ENCODE measurements around the gene MTFR1L. TPM values are rescaled to one million over a fixed set of nuclear protein-coding genes. Genes with fewer than 3 reads are reported as not detected.

Gene MTFR1L
- total RNA-seq, 1 experiment from 2014 or later: 32.5 TPM

DNA sequence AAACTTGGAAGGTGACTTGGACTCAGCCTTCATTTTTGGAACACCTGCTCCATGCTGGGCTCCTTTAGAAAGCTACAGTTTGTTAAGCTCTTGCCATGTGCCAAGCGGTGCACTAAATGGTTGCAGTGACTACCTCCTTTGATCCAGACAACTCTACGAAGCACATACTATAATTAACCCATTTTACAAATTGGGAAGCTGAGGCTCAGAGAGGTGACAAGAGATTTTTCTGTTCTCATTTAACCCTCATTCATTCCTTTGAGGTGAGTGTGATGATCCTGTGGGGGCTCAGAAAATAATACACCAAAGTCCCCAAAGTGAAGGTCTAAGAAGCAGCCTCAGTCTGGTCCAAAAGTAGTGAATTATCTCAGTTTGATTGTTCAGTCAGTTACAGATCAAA, 57.4 kb downstream of the MTFR1L start:
- H3K4ac ChIP-seq (ENCODE audit: low read depth, low read length): no peak overlapping the region
- no peak for DNase-seq
- no peak overlapping the region for H4K5ac ChIP-seq (ENCODE audit: insufficient read length, low read depth, low read length)
- no peaks in the 10 kb centered on the region; the same call in 1 of the 2 replicates for H3K27me3 ChIP-seq (ENCODE audit: insufficient read depth, low read length)
- H2BK5ac ChIP-seq (ENCODE audit: insufficient read length, low read length): no peak overlapping the region
- H2AFZ ChIP-seq (ENCODE audit: low read length): no peak overlapping the region
- H3K56ac ChIP-seq (ENCODE audit: insufficient read length, low read depth, low read length): no peak overlapping the region
- H4K20me1 ChIP-seq (ENCODE audit: control insufficient read depth, insufficient read depth, insufficient read length): no peaks in the 10 kb centered on the region
- H2BK12ac ChIP-seq (ENCODE audit: insufficient read length, low read depth, low read length): no peak overlapping the region
- H2AK5ac ChIP-seq (ENCODE audit: insufficient read length, low read length): no peak overlapping the region
- no peak overlapping the region for H3K18ac ChIP-seq (ENCODE audit: insufficient read length, low read depth, low read length)
- no peak overlapping the region for H3K14ac ChIP-seq (ENCODE audit: insufficient read depth, low read length)
- no peak overlapping the region for H3T11ph ChIP-seq (ENCODE audit: low read length)
- no peak overlapping the region for H2BK20ac ChIP-seq (ENCODE audit: low read depth, low read length, poor library complexity, severe bottlenecking)
- H3K9ac ChIP-seq (ENCODE audit: extremely low read depth, insufficient read length, low read length): no peak overlapping the region
- H2BK15ac ChIP-seq (ENCODE audit: low read depth, low read length): no peak overlapping the region
- H4K91ac ChIP-seq (ENCODE audit: insufficient read length, low read depth, low read length): no peak overlapping the region
- no peaks in the 10 kb centered on the region for H3K79me2 ChIP-seq (ENCODE audit: insufficient read depth, low read length)
- no peak overlapping the region for H3K23ac ChIP-seq (ENCODE audit: insufficient read length, low read depth, low read length)
- peaks cover 7% of the 10 kb centered on the region for H3K23me2 ChIP-seq (ENCODE audit: insufficient read length, low read depth, low read length, poor library complexity, severe bottlenecking)
- no peak overlapping the region for H3K4me2 ChIP-seq (ENCODE audit: insufficient read depth, insufficient read length, low read length)
- no peaks in the 10 kb centered on the region; a peak in 2 of 7 replicates for H3K36me3 Mint-ChIP-seq (ENCODE audit: insufficient read depth in 1 of 3, low read depth in 3 of 3)
- H3K4me1 ChIP-seq (ENCODE audit: insufficient read depth, low read length): no peaks in the 10 kb centered on the region; the same call in 1 of the 2 replicates
- H3K27ac ChIP-seq (ENCODE audit: insufficient read length, low read depth, low read length): no peak overlapping the region
- peaks cover 37% of the 10 kb centered on the region for H3K27me3 Mint-ChIP-seq (ENCODE audit: low read depth)
- H3K4me3 Mint-ChIP-seq: no peak overlapping the region
- H2BK120ac ChIP-seq (ENCODE audit: low read depth, low read length, poor library complexity, severe bottlenecking): no peak overlapping the region
- peaks cover 14 to 16% of the 10 kb centered on the region in 2 experiments for H3K4me1 Mint-ChIP-seq
- TF ChIP-seq, protein P1, sequence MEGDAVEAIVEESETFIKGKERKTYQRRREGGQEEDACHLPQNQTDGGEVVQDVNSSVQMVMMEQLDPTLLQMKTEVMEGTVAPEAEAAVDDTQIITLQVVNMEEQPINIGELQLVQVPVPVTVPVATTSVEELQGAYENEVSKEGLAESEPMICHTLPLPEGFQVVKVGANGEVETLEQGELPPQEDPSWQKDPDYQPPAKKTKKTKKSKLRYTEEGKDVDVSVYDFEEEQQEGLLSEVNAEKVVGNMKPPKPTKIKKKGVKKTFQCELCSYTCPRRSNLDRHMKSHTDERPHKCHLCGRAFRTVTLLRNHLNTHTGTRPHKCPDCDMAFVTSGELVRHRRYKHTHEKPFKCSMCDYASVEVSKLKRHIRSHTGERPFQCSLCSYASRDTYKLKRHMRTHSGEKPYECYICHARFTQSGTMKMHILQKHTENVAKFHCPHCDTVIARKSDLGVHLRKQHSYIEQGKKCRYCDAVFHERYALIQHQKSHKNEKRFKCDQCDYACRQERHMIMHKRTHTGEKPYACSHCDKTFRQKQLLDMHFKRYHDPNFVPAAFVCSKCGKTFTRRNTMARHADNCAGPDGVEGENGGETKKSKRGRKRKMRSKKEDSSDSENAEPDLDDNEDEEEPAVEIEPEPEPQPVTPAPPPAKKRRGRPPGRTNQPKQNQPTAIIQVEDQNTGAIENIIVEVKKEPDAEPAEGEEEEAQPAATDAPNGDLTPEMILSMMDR (conservative IDR thresholded peaks at IDR 0.05): no peak
- no peaks in the 10 kb centered on the region for H3K9me3 Mint-ChIP-seq
- H3K79me1 ChIP-seq (ENCODE audit: insufficient read depth, low read depth, low read length, poor library complexity, severe bottlenecking): no peaks in the 10 kb centered on the region
- no peaks in the 10 kb centered on the region for H3K9me3 ChIP-seq (ENCODE audit: control insufficient read depth, low read depth, low read length)
- no peak overlapping the region for H3K27ac Mint-ChIP-seq
- no peak overlapping the region for H4K8ac ChIP-seq (replicated peaks; ENCODE audit: insufficient read length, low read depth, low read length)
- WGBS (ENCODE audit: extremely low coverage, insufficient read length, low lambda C conversion rate): no CpG with 5 or more reads among the region's 2 CpGs
